Measurements from ENCODE around the gene CCDC90B. TPM values are rescaled to one million over a fixed set of nuclear protein-coding genes. Genes with fewer than 3 reads are reported as not detected.

Gene CCDC90B
- total RNA-seq, 1 donor from 2014 or later, result 58.5 TPM

GRCh38 chr11:83241291-83241946 is 44.7 kb downstream of the CCDC90B start:
- peak; percentile 46 to 73 for DNase-seq (ENCODE audit: low read depth in 2 of 2)

GRCh38 chr11:83238111-83238510 is 48.1 kb downstream of the CCDC90B start:
- no peak for DNase-seq (ENCODE audit: low read depth in 2 of 2)

GRCh38 chr11:83235825-83236224 is 50.3 kb downstream of the CCDC90B start:
- DNase-seq (ENCODE audit: low read depth in 2 of 2), result no peak

- DNase-seq (ENCODE audit: low read depth in 2 of 2), result no peak
Measured at GRCh38 chr11:83223457-83223856, 62.7 kb downstream of the CCDC90B start.

GRCh38 chr11:83222499-83222898 is 63.7 kb downstream of the CCDC90B start:
- peak in 1 of 2 donors; percentile 2 for DNase-seq (ENCODE audit: low read depth in 2 of 2)

- DNase-seq (ENCODE audit: low read depth in 2 of 2), result no peak
Measured at GRCh38 chr11:83221694-83222093, 64.5 kb downstream of the CCDC90B start.

GRCh38 chr11:83220260-83220659 is 65.9 kb downstream of the CCDC90B start:
- no peak for DNase-seq (ENCODE audit: low read depth in 2 of 2)

- peak in 1 of 2 donors; percentile 7 for DNase-seq (ENCODE audit: low read depth in 2 of 2)
Measured at GRCh38 chr11:83219095-83219494, 67.1 kb downstream of the CCDC90B start.

Other genes with a start within 250 kb of the CCDC90B start
- 6.9 and 8.9 TPM in 2 replicates for gene RAB30, start 214.5 kb downstream of the CCDC90B start, total RNA-seq
- 18.7 and 24.2 TPM in 2 replicates for gene PCF11, start 129.2 kb downstream of the CCDC90B start, total RNA-seq
- 1.5 and 3.0 TPM in 2 replicates for gene ANKRD42, start 92.7 kb downstream of the CCDC90B start, total RNA-seq

Measured in lung microvascular endothelial cell (primary cell).